GM12878 (cell line): Measurements from ENCODE around the gene CLEC2B. TPM values are rescaled to one million over a fixed set of nuclear protein-coding genes. Genes with fewer than 3 reads are reported as not detected.

ENCODE experiments used
- ATAC-seq: fragments of 200-7000 bp; cut with Tn5 transposase; 3 replicates; pipeline ENCODE4 v1.9.1; 2020; ENCODE audit warnings: mild to moderate bottlenecking, moderate library complexity
- BruUV-seq: library from RNA; stranded (reverse); fragments of 400-500 nt; replicated peaks from 2 replicates; lab custom pipeline; 2021; lab: Mats Ljungman, UMichigan
- CTCF ChIA-PET: fragments of 300-600 bp; sonication (Branson Sonifier 250); formaldehyde crosslinking; extraction: SDS; loops from one replicate; lab custom pipeline; 2021; ENCODE audit warnings: inconsistent platforms; lab: Yijun Ruan, JAX
- POLR2A ChIA-PET: fragments of 350-600 bp; formaldehyde crosslinking; extraction: SDS; loops from one replicate; lab custom pipeline; 2021; ENCODE audit warnings: inconsistent platforms; lab: Charles Lee
- RAD21 ChIA-PET: fragments of 300-600 bp; sonication (Branson Sonifier 250); formaldehyde crosslinking; loops from one replicate; lab custom pipeline; 2023; ENCODE audit warnings: antibody characterized with exemption; ENCODE audit not compliant: unreplicated experiment; lab: Charles Lee
- SMC1A ChIA-PET: fragments of 300-600 bp; sonication (Branson Sonifier 250); formaldehyde crosslinking; loops from one replicate; lab custom pipeline; 2023; ENCODE audit not compliant: unreplicated experiment, uncharacterized antibody; lab: Charles Lee
- DNase-seq: peaks from one replicate; pipeline ENCODE4 v3.0.0-alpha.2; 2011; ENCODE audit warnings: low read depth, low spot score
- FAIRE-seq: peaks from 3 replicates; lab custom pipeline; 2011; peaks lifted over from hg19 to GRCh38; lab: Jason Lieb, UNC
- H2AFZ ChIP-seq: 2 replicates; pipeline ENCODE4 v1.6.0; 2011; ENCODE audit warnings: low read depth, low read length, control low read depth; ENCODE audit not compliant: control insufficient read depth
- H3K27ac ChIP-seq: 2 replicates; pipeline ENCODE4 v1.5.1; 2011; ENCODE audit warnings: control low read depth; ENCODE audit not compliant: control insufficient read depth, insufficient read depth
- H3K27me3 ChIP-seq, 2 experiments: replicated peaks in 1 of 2; 2 replicates each; pipeline versions ENCODE4 v1.6.0 to v1.6.1; 2011; ENCODE audit warnings: low read length in 1 of 2; ENCODE audit not compliant: control insufficient read depth in 2 of 2, insufficient read depth in 2 of 2
- H3K36me3 ChIP-seq, 2 experiments: 2 replicates each; pipeline ENCODE4 v1.5.1; 2011; ENCODE audit warnings: low read length in 1 of 2; ENCODE audit not compliant: control insufficient read depth in 2 of 2, insufficient read depth in 2 of 2
- H3K4me1 ChIP-seq: 2 replicates; pipeline ENCODE4 v1.6.1; 2011; ENCODE audit warnings: mild to moderate bottlenecking, low read length, moderate library complexity, mixed read lengths; ENCODE audit not compliant: control insufficient read depth, insufficient read depth
- H3K4me2 ChIP-seq: 2 replicates; pipeline ENCODE4 v1.6.0; 2011; ENCODE audit warnings: control low read depth; ENCODE audit not compliant: control insufficient read depth, insufficient read depth
- H3K4me3 ChIP-seq: fragments of 200-600 bp; sonication (generic); 2 replicates; pipeline ENCODE4 v1.5.1; 2016
- H3K79me2 ChIP-seq: 2 replicates; pipeline ENCODE4 v1.6.0; 2011; ENCODE audit warnings: low read length; ENCODE audit not compliant: control insufficient read depth, insufficient read depth
- H3K9ac ChIP-seq: 2 replicates; pipeline ENCODE4 v1.8.0; 2011; ENCODE audit warnings: low read length, control low read depth, mixed read lengths; ENCODE audit not compliant: control insufficient read depth, insufficient read depth
- H3K9me3 ChIP-seq: replicated peaks from 3 replicates; pipeline ENCODE4 v1.5.1; 2011; ENCODE audit warnings: mild to moderate bottlenecking, low read length; ENCODE audit not compliant: control insufficient read depth, insufficient read depth
- H4K20me1 ChIP-seq: 2 replicates; pipeline ENCODE4 v1.6.0; 2011; ENCODE audit not compliant: control insufficient read depth, insufficient read depth
- BACH1 ChIP-seq: fragments of 450-650 bp; IDR thresholded peaks from 2 replicates; pipeline ENCODE4 v1.6.1; 2017; ENCODE audit warnings: mild to moderate bottlenecking, borderline replicate concordance
- CEBPB ChIP-seq, 2 experiments: fragments of 150-350 bp in 1 of 2; IDR thresholded peaks; 2 replicates each; pipeline ENCODE4 v1.6.1; 2012 to 2014; ENCODE audit warnings: low read depth in 2 of 2, low read length in 2 of 2, borderline replicate concordance in 1 of 2, inconsistent platforms in 1 of 2
- DPF2 ChIP-seq: fragments of 450-650 bp; IDR thresholded peaks from 2 replicates; pipeline ENCODE4 v1.6.1; 2017; ENCODE audit warnings: mild to moderate bottlenecking
- FOXM1 ChIP-seq: IDR thresholded peaks from 2 replicates; pipeline ENCODE4 v1.6.1; 2012; ENCODE audit warnings: low read depth, mild to moderate bottlenecking, inconsistent platforms, low read length, moderate library complexity
- KAT2A ChIP-seq: conservative IDR thresholded peaks from 2 replicates; pipeline ENCODE4 v1.6.1; 2011; ENCODE audit warnings: low read depth, low read length; ENCODE audit not compliant: control insufficient read depth
- NFXL1 ChIP-seq: fragments of 450-650 bp; IDR thresholded peaks from 2 replicates; pipeline ENCODE4 v1.6.1; 2017; ENCODE audit warnings: antibody characterized with exemption, mild to moderate bottlenecking, borderline replicate concordance
- RCOR1 ChIP-seq: conservative IDR thresholded peaks from 2 replicates; pipeline ENCODE4 v1.6.1; 2012; ENCODE audit warnings: low read depth, low read length, improper control_type of control experiment
- SMAD1 ChIP-seq: fragments of 450-650 bp; IDR thresholded peaks from 2 replicates; pipeline ENCODE4 v1.6.1; 2018; ENCODE audit warnings: mild to moderate bottlenecking, low read depth; ENCODE audit not compliant: partially characterized antibody
- SRF ChIP-seq, 2 experiments: IDR thresholded peaks; 2 replicates each; pipeline ENCODE4 v1.6.1; 2011; ENCODE audit warnings: low read depth in 2 of 2, low read length in 2 of 2, mild to moderate bottlenecking in 1 of 2, moderate library complexity in 1 of 2
- ZNF24 ChIP-seq: fragments of 450-650 bp; IDR thresholded peaks from 2 replicates; pipeline ENCODE4 v1.6.1; 2017; ENCODE audit warnings: antibody characterized with exemption, mild to moderate bottlenecking
- ZZZ3 ChIP-seq: IDR thresholded peaks from 2 replicates; pipeline ENCODE4 v1.6.1; 2011; ENCODE audit warnings: low read depth; ENCODE audit not compliant: control insufficient read depth, insufficient read length
- in situ Hi-C: fragments of 300-500 bp; cut with MboI; formaldehyde crosslinking; loops from 9 replicates; pipeline ENCODE4 v1.14.3; 2018; ENCODE audit warnings: mixed read lengths
- intact Hi-C: fragments of 100-400 bp; cut with micrococcal nuclease; formaldehyde crosslinking; loops from one replicate; pipeline ENCODE4 v1.14.2; 2022; ENCODE audit not compliant: unreplicated experiment
- polyA plus RNA-seq, 11 experiments: library from polyadenylated mRNA; depleted of rRNA in 4 of 11; unstranded in 6 of 11; stranded (reverse) in 5 of 11; fragments of >200 nt; fragmentation: Nextera tagmentation in 4 of 11; fragmentation: Illumina TruSeq in 1 of 11; extraction: Ambion mirVana in 4 of 11; extraction: Trizol in 1 of 11; gene quantifications; 1 replicate in 1 of 11; 2 replicates in 10 of 11; pipeline versions ENCODE4 v1.2.1 to v1.2.3, GENCODE V29; 2011 to 2016; ENCODE audit warnings: inconsistent platforms in 2 of 11, missing spikeins in 2 of 11, low read depth in 1 of 11
- total RNA-seq, 4 experiments: library from RNA; depleted of rRNA in 3 of 4; stranded (reverse); fragments of >200 nt in 3 of 4; fragmentation: Illumina TruSeq in 1 of 4; extraction: Trizol in 1 of 4; gene quantifications; 2 replicates each; pipeline versions ENCODE4 v1.2.1 to v1.2.3, GENCODE V29; 2013 to 2021
- TF ChIP-seq, protein P1 (sequence below): IDR thresholded peaks from 2 replicates; pipeline ENCODE4 v1.6.1; 2012; ENCODE audit warnings: low read length, inconsistent platforms
- TF ChIP-seq, protein P2 (sequence below): fragments of 450-650 bp; IDR thresholded peaks from 2 replicates; pipeline ENCODE4 v1.6.1; 2017; ENCODE audit warnings: mild to moderate bottlenecking, moderate library complexity

The CLEC2B gene
- total and polyA plus RNA-seq, 10 of the 15 experiments (the other 5 are each of a cell fraction or from before 2014, with no cell fraction given): 7.1 to 21.6 (median 12.0) TPM

DNA sequence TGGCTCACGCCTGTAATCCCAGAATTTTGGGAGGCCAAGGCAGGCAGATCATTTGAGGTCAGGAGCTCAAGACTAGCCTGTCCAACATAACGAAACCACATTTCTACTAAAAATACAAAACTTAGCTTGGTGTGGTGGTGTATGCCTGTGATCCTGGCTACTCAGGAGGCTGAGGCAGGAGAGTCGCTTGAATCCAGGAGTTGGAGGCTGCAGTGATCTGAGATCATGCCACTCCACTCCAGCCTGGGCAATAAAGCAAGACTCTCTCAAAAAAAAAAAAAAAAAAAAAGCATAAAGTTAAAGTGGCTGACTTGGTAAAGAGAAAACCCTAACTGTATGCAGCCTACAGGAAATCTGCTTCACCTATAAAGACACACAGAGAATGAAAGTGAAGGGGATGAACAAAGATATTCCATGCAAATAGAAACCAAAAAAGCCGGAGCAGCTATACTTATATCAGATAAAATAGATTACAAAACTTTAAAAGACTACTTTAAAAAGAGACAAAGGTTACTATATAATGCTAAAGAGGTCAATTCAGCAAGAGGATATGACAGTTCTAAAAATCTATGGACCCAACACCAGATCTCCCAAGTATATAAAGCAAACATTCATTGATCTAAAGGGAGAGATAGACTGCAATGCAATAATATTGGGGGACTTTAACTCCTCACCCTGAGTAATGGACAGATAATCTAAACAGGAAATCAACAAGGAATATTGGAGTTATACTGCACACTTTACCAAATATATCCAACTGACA lies 4.1 kb downstream of the CLEC2B start (continued):
- TF ChIP-seq NFXL1 (no peak), CEBPB (IDR thresholded peaks at IDR 0.05; ENCODE audit: borderline replicate concordance in 1 of 2, low read depth in 2 of 2, low read length in 2 of 2) (no peak), RCOR1 (no peak), DPF2 (no peak), SRF (IDR thresholded peaks at IDR 0.05; ENCODE audit: low read depth in 2 of 2, low read length in 2 of 2) (no peak)

DNA sequence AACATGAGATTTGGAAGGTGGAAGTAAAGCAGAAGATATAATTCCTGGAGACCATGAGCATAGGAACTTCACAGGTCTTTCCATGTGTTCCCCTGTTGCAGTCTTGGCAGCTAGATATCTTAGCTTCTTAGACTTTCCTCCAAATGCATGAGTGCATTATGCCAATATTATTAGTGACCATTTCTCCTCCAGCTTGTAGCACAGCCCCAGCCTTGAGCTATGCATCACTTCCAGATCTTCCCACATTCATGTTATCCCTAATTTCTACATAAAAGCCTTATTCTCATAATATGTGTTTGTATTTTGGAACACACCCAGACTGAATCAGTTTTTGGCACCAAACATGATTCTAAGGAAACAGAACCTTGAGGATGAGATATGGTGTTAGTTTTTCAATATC lies 11.0 kb downstream of the CLEC2B start:
- ChIA-PET CTCF (no interaction called here), SMC1A (interaction anchor here (0.6 to 0.7 kb wide), 2 partner anchors 112 to 227 kb away, joined by 3 read pairs; no protein-coding TSS in a partner anchor), RAD21 (no interaction called here), POLR2A (no interaction called here)
- FAIRE-seq: no peak
- no peaks in the 10 kb centered on the region for H4K20me1 ChIP-seq
- intact Hi-C loops (no loop called here), in situ Hi-C loops (no loop called here)
- no peaks in the 10 kb centered on the region for H3K79me2 ChIP-seq
- H3K4me1 ChIP-seq: no peaks in the 10 kb centered on the region
- H3K9ac ChIP-seq: no peak overlapping the region
- no peak for DNase-seq
- H3K36me3 ChIP-seq: no peaks in the 10 kb centered on the region
- no TSS peak for BruUV-seq
- no peak overlapping the region for H3K27ac ChIP-seq
- no peak for TF ChIP-seq SMAD1
- TF ChIP-seq, protein P1, sequence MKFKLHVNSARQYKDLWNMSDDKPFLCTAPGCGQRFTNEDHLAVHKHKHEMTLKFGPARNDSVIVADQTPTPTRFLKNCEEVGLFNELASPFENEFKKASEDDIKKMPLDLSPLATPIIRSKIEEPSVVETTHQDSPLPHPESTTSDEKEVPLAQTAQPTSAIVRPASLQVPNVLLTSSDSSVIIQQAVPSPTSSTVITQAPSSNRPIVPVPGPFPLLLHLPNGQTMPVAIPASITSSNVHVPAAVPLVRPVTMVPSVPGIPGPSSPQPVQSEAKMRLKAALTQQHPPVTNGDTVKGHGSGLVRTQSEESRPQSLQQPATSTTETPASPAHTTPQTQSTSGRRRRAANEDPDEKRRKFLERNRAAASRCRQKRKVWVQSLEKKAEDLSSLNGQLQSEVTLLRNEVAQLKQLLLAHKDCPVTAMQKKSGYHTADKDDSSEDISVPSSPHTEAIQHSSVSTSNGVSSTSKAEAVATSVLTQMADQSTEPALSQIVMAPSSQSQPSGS: no peak
- TF ChIP-seq BACH1: no peak
- TF ChIP-seq KAT2A: no peak
- TF ChIP-seq ZNF24: no peak
- TF ChIP-seq, protein P2, sequence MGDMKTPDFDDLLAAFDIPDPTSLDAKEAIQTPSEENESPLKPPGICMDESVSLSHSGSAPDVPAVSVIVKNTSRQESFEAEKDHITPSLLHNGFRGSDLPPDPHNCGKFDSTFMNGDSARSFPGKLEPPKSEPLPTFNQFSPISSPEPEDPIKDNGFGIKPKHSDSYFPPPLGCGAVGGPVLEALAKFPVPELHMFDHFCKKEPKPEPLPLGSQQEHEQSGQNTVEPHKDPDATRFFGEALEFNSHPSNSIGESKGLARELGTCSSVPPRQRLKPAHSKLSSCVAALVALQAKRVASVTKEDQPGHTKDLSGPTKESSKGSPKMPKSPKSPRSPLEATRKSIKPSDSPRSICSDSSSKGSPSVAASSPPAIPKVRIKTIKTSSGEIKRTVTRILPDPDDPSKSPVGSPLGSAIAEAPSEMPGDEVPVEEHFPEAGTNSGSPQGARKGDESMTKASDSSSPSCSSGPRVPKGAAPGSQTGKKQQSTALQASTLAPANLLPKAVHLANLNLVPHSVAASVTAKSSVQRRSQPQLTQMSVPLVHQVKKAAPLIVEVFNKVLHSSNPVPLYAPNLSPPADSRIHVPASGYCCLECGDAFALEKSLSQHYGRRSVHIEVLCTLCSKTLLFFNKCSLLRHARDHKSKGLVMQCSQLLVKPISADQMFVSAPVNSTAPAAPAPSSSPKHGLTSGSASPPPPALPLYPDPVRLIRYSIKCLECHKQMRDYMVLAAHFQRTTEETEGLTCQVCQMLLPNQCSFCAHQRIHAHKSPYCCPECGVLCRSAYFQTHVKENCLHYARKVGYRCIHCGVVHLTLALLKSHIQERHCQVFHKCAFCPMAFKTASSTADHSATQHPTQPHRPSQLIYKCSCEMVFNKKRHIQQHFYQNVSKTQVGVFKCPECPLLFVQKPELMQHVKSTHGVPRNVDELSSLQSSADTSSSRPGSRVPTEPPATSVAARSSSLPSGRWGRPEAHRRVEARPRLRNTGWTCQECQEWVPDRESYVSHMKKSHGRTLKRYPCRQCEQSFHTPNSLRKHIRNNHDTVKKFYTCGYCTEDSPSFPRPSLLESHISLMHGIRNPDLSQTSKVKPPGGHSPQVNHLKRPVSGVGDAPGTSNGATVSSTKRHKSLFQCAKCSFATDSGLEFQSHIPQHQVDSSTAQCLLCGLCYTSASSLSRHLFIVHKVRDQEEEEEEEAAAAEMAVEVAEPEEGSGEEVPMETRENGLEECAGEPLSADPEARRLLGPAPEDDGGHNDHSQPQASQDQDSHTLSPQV: no peak
- TF ChIP-seq ZZZ3: no peak
- TF ChIP-seq FOXM1: no peak
- no peak for ATAC-seq
- no peaks in the 10 kb centered on the region for H3K27me3 ChIP-seq
- H3K4me3 ChIP-seq: no peak overlapping the region
- H3K4me2 ChIP-seq: no peak overlapping the region
- no peak overlapping the region for H2AFZ ChIP-seq
- H3K9me3 ChIP-seq: no peaks in the 10 kb centered on the region; the same call in 2 of the 3 replicates
